GM23338 (cell line): ENCODE data around the gene SLC25A11.

Experiments
- EZH2 ChIP-seq: fragments of 200-600 bp; sonication (generic); IDR thresholded peaks from one replicate; pipeline ENCODE4 v1.8.0; 2017; ENCODE audit warnings: antibody characterized with exemption, mild to moderate bottlenecking, low read depth; ENCODE audit not compliant: unreplicated experiment
- JUNB ChIP-seq: IDR thresholded peaks from one replicate; pipeline ENCODE4 v1.6.1; 2016; ENCODE audit warnings: antibody characterized with exemption; ENCODE audit not compliant: unreplicated experiment
- TF ChIP-seq, protein P1 (sequence below), 2 experiments: fragments of 200-600 bp in 1 of 2; sonication (generic) in 1 of 2; conservative IDR thresholded peaks; 2 replicates each; pipeline versions ENCODE4 v1.5.1 to v1.6.1; 2016 to 2017; ENCODE audit warnings: antibody characterized with exemption in 2 of 2, low read depth in 2 of 2, mild to moderate bottlenecking in 2 of 2, moderate library complexity in 1 of 2
- TF ChIP-seq, protein P2 (sequence below): IDR thresholded peaks from one replicate; pipeline ENCODE4 v1.6.1; 2018; ENCODE audit warnings: antibody characterized with exemption; ENCODE audit not compliant: unreplicated experiment

DNA sequence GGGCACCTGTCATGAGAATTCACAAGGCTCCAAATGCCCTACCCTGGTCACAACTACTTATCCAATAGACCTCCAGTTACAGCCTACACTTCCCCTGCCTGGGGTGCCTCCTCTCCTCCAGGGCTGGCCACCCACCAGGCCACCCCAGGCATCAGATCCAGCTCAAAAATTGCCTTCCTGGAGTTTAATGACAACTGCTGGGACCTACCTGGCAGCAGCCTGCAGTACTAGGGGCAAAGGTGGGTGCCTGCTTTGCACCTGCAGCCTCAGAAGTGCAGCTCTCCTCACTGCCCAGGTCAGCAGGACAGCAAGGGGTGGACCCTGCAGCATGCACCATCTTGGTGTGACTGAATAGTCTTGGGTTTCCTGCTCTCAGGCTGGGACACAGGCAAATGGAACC is 4.2 kb downstream of the SLC25A11 start:
- TF ChIP-seq, protein P1, sequence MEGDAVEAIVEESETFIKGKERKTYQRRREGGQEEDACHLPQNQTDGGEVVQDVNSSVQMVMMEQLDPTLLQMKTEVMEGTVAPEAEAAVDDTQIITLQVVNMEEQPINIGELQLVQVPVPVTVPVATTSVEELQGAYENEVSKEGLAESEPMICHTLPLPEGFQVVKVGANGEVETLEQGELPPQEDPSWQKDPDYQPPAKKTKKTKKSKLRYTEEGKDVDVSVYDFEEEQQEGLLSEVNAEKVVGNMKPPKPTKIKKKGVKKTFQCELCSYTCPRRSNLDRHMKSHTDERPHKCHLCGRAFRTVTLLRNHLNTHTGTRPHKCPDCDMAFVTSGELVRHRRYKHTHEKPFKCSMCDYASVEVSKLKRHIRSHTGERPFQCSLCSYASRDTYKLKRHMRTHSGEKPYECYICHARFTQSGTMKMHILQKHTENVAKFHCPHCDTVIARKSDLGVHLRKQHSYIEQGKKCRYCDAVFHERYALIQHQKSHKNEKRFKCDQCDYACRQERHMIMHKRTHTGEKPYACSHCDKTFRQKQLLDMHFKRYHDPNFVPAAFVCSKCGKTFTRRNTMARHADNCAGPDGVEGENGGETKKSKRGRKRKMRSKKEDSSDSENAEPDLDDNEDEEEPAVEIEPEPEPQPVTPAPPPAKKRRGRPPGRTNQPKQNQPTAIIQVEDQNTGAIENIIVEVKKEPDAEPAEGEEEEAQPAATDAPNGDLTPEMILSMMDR (conservative IDR thresholded peaks at IDR 0.05; ENCODE audit: low read depth in 2 of 2): no peak
- TF ChIP-seq EZH2 (no peak), JUNB (no peak)
- TF ChIP-seq, protein P2, sequence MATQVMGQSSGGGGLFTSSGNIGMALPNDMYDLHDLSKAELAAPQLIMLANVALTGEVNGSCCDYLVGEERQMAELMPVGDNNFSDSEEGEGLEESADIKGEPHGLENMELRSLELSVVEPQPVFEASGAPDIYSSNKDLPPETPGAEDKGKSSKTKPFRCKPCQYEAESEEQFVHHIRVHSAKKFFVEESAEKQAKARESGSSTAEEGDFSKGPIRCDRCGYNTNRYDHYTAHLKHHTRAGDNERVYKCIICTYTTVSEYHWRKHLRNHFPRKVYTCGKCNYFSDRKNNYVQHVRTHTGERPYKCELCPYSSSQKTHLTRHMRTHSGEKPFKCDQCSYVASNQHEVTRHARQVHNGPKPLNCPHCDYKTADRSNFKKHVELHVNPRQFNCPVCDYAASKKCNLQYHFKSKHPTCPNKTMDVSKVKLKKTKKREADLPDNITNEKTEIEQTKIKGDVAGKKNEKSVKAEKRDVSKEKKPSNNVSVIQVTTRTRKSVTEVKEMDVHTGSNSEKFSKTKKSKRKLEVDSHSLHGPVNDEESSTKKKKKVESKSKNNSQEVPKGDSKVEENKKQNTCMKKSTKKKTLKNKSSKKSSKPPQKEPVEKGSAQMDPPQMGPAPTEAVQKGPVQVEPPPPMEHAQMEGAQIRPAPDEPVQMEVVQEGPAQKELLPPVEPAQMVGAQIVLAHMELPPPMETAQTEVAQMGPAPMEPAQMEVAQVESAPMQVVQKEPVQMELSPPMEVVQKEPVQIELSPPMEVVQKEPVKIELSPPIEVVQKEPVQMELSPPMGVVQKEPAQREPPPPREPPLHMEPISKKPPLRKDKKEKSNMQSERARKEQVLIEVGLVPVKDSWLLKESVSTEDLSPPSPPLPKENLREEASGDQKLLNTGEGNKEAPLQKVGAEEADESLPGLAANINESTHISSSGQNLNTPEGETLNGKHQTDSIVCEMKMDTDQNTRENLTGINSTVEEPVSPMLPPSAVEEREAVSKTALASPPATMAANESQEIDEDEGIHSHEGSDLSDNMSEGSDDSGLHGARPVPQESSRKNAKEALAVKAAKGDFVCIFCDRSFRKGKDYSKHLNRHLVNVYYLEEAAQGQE: no peak
